HG03439 (cell line): ENCODE data around the gene ZMYND15.
"Not testable (repeated sequence)": the region's sequence is repeated elsewhere in the genome, so short reads cannot be mapped to it uniquely, and the experiment has no call there.

ENCODE experiments used
- ATAC-seq: cut with Tn5 transposase; IDR thresholded peaks from one replicate; pipeline ENCODE4 v1.9.1; 2021; ENCODE audit warnings: mild to moderate bottlenecking, moderate library complexity; ENCODE audit not compliant: unreplicated experiment

The ZMYND15 gene, protein sequence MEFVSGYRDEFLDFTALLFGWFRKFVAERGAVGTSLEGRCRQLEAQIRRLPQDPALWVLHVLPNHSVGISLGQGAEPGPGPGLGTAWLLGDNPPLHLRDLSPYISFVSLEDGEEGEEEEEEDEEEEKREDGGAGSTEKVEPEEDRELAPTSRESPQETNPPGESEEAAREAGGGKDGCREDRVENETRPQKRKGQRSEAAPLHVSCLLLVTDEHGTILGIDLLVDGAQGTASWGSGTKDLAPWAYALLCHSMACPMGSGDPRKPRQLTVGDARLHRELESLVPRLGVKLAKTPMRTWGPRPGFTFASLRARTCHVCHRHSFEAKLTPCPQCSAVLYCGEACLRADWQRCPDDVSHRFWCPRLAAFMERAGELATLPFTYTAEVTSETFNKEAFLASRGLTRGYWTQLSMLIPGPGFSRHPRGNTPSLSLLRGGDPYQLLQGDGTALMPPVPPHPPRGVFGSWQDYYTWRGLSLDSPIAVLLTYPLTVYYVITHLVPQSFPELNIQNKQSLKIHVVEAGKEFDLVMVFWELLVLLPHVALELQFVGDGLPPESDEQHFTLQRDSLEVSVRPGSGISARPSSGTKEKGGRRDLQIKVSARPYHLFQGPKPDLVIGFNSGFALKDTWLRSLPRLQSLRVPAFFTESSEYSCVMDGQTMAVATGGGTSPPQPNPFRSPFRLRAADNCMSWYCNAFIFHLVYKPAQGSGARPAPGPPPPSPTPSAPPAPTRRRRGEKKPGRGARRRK

GRCh38 chr17:4739122-4740024 lies at the start of gene ZMYND15, which contains the start of gene CXCL16:
Gene ZMYND15, plus strand, starts transcription at chr17:4739833. Its CDS starts 716 bp downstream, at chr17:4740549.
Gene CXCL16, minus strand, starts transcription at chr17:4739928. Its CDS starts 589 bp downstream, at chr17:4739339.
- ATAC-seq = no peak

- ATAC-seq = not testable (repeated sequence)
These were observed 49.8 kb upstream of the ZMYND15 start for GRCh38 chr17:4689872-4690271.

- no peak for ATAC-seq
These were observed 48.9 kb upstream of the ZMYND15 start for GRCh38 chr17:4690745-4691144.

- ATAC-seq = no peak
These were observed 47.9 kb upstream of the ZMYND15 start for GRCh38 chr17:4691686-4692085.

DNA sequence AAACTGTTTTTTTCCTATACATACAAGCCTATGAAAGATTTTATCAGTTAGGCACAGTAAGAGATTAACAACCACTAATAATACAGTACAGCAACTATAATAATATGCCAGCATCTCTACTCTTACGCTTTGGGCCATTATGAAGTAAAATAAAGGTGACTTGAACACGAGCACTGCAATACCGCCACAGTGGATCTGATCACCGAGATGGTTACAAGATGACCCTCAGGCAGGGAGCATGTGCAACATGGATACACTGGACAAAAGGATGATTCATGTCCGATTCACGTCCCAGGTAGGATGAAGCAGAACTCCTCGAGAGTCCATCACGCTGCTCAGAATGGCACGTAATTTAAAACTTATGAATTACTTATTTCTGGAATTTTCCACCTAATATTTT lies 46.2 kb upstream of the ZMYND15 start:
- no peak for ATAC-seq

- peak; percentile 54 for ATAC-seq
These were observed 43.2 kb upstream of the ZMYND15 start for GRCh38 chr17:4696437-4696805.

- ATAC-seq = not testable (repeated sequence)
These were observed 40.1 kb upstream of the ZMYND15 start for GRCh38 chr17:4699401-4700056.

DNA sequence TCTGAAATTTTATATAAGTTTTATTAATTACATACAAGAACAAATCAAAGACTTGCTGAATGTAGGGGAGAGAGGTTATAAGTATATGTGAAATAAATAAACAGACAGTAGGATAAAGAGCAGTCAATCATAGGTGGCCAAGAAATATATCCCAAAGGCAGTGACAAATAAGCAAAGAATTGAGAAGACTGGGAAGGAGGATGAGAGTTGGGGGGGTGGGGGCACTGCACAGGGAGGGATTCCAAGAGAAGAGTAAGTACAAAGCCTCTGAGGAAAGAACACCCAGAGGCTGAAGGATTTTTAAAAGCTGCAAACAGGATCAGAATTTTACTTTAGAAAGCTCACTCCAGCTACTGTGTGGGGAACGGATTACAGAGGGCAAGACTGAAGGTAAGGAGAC lies 38.5 kb upstream of the ZMYND15 start:
- ATAC-seq = no peak

DNA sequence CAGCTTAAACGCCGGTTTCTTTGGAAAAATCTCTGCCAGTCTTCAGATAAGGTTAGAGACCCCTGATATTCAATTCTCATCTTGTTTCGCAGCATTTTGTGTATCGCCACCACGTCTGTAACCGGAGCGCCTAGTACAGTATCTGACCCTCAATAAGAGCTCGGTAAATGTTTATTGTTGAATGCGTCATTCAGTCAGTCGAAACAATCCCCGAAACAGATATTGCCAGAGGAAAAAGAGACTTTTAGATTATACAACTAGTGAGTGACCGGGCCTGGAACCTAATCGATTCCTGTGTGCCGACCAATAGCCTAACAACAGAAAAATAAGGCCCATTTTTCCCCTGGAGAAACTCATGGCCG lies 36.3 kb upstream of the ZMYND15 start:
- no peak for ATAC-seq

DNA sequence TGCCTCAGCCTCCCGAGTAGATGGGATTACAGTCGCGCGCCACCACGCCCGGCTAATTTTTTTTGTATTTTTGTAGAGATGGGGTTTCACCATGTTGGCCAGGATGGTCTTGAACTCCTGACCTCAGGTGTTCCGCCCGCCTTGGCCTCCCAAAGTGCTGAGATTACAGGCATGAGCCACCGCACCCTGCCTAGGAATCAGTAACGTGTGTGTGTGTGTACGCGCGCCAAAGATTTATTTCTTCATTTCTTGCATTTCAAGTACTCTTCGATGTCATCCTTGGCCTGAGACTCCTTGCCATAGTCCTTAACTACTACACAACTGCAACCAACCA lies 35.1 kb upstream of the ZMYND15 start:
- not testable (repeated sequence) for ATAC-seq

DNA sequence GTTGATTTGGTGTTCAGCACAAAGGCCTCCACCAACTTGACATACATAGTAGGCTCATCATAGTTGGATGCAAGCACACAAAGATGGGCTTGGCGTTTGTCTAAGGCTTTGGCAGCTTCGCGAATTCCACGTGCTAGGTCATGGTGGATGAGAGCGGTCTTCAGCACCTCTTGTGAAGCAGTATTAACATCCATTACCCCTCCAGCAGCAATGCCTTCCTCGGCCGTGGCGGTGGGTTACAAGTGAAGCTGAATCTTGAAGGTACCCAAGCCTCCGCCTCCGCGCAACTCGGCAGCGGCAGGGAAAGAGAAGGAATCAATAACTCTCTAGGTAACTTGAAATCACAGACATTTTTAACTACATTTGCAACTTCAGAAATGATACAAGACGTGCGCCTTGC lies 34.6 kb upstream of the ZMYND15 start:
- no peak for ATAC-seq

GRCh38 chr17:4706121-4706520 lies 33.5 kb upstream of the ZMYND15 start:
- ATAC-seq = no peak

DNA sequence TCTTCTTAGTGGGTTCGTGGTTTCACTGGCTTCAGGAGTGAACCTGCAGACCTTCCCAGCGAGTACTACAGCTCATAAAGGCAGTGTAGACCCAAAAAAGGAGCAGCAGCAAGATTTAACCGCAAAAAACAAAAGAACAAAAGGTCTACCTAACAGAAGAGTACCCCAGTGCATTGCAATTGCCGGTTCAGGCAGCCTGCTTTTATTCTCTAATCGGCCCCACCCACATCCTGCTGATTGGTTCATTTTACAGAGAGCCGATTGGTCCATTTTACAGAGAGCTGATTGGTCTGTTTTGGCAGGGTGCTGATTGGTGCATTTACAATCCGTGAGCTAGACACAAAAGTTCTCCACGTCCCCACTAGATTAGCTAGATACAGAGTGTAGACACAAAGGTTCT lies 31.2 kb upstream of the ZMYND15 start:
- no peak for ATAC-seq

DNA sequence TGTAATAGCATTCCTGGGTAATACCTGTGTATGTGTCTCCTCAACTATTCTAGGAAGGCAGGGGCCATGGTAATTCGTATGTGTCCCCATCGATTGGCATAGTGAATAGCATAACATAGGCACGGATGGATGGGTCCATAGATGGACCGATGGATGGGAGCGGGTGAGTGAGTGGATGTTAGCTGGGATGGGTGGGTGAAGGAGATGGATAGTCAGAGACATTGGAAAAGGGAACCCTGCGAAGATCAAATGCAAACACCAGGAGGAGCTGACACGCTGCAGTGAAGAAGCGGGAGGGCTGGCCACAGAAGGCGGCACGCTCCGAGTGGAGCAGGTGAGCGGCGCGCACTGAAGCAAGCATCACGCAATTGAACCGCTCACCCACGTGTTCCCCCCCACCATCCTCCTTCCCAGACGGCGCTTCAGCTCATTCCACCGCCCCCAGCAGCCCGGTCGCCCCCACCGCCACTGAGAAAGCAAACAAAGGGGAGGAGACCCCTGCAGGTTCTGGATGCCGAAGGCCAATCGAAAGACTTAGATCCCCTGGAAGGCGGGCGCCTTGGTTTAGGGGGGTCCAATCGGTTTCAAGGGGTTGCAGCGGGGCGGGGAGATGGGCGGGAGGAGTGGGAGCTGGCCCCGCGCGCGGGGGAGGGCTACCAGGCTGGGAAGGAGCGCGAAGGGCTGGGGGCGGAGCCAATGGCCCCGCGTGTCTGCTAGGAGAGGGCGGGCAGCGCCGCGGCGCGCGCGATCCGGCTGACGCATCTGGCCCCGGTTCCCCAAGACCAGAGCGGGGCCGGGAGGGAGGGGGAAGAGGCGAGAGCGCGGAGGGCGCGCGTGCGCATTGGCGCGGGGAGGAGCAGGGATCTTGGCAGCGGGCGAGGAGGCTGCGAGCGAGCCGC lies 29.6 kb upstream of the ZMYND15 start, which contains the start of gene ARRB2:
Gene ARRB2, plus strand, starts transcription at position 839 of the 899 bp plus-strand sequence. CDS start 90 bp downstream, outside the sequence.
- peak; percentile 81 for ATAC-seq

DNA sequence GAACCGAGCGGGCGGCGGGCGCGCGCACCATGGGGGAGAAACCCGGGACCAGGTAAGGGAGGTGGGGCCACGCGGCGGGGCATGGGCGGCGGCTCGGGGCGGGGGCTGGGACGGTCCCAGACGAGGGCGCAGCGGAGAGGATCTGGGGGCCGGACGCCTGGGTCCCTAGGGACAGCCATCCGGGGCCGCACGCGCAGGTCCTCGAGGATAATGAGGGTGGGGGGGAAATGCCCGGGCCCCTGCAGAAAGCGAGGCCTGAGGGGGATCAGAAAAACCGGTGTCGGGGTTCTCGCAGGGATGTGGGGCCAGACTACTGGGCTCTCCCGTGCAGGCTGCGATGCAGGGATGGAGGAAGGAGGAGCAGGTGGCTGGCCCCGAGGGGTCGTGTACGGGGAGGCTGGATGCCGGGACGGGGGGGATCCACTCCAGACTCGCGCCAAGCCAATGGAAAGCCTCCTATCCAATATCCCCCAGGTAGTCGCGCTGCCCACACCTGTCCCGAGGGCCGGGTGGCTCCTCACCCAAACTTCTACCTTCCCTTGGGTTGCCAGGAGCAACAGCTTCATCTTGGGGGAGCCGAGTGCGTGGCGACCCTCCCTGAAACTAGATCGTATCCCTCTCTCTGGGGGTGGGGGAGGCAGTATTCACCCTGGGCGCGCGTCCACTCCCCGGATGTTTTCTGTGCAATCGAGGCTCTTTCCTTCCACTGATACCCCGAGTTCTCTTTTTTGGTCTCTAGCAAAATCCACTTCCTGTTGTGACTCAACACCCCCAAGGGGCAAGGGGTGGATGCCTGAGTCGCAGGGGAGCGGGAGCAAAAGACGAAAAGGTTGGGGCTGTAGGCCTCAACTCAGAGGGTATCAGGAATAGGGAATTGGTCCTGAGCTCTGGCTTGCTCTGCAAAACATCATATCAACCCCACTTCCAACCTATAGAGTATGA lies 28.7 kb upstream of the ZMYND15 start:
- ATAC-seq = peak; percentile 1

- no peak for ATAC-seq
These were observed 27.9 kb upstream of the ZMYND15 start for GRCh38 chr17:4711661-4712181.

DNA sequence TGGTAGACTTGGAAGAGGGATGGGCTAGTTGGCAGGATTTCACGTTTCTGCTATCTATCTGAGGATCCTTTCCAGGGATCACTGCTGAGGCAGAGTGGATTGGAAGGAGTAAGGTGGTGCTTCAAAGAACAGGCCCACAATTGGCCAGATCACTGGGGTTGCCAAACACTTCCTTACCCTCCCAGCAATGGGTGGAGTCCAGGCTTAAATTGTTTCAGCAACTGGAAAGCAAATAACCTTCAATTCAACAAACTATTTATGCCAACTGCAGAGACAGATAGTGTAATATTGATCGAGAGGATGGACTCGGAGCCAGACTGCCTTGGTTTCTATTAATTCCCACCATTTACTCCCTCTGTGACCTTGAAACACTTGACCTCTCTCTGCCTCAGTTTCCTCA lies 27.1 kb upstream of the ZMYND15 start:
- ATAC-seq = no peak

DNA sequence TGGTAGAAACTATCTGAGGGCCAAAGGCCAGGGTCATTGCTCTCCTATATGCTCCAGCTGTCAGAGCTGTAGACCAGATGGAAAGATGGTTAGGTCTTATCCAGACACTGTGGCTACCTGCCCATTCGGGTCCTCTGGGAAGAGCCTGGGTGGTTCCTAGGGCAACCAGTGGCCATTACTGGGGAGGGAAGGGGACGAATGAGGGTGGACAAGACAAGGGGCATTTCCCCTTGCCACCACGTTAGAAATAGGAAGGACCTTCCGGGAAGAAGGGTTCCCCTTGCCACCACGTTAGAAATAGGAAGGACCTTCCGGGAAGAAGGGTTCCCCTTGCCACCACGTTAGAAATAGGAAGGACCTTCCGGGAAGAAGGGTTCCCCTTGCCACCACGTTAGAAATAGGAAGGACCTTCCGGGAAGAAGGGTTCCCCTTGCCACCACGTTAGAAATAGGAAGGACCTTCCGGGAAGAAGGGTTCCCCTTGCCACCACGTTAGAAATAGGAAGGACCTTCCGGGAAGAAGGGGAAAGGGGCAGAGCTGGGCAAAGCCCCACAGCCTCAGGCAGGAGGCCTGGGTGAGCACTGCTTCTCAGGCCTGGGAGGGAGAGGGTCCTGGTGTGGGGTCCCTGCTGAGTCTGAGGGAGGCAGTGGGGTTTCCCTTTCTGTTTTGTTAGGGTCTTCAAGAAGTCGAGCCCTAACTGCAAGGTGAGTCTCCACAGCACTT lies 25.1 kb upstream of the ZMYND15 start:
- not testable (repeated sequence) for ATAC-seq
